ENCODE results near the gene ISG20L2. TPM values are rescaled to one million over a fixed set of nuclear protein-coding genes. Genes with fewer than 3 reads are reported as not detected.

ISG20L2 gene
- total RNA-seq, 1 experiment from 2014 or later = 18.4 TPM

DNA sequence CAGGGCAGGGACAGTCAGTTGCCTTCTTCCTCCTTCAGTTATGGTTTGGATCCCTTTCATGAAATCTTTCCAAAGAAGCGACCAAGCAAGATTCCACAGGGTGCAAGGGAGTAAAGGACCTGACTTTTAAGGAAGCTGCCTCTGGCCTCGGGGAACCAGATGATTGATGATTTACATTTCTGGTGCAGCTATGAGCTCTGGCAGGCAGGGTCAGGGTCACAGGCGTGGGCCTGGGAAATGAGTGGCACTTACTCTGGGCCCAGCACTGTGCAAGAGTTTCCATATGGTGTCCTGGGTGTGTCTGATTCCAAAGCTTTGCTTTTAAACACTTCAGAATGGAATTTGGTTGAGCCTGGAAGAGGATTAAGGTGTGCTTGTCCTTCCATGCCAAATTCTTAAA lies 15.9 kb downstream of the ISG20L2 start:
- Histone ChIP-seq H3K9ac (ENCODE audit: low read length) (no peak overlapping the region), H4K20me1 (ENCODE audit: insufficient read depth, low read depth, low read length) (no peaks in the 10 kb centered on the region), H3K4me1 (ENCODE audit: low read length) (no peaks in the 10 kb centered on the region), H3K4me3 (ENCODE audit: low read length) (no peak overlapping the region), H3K4me2 (ENCODE audit: low read depth, low read length, poor library complexity, severe bottlenecking) (no peak overlapping the region), H3K36me3 (ENCODE audit: insufficient read depth, low read length) (no peaks in the 10 kb centered on the region), H2AFZ (ENCODE audit: low read length) (no peak overlapping the region), H3K27ac (ENCODE audit: low read length) (no peak overlapping the region), H3K27me3 (ENCODE audit: low read length) (no peaks in the 10 kb centered on the region), H3K79me2 (ENCODE audit: low read length) (no peaks in the 10 kb centered on the region), H3K9me3 (ENCODE audit: low read length) (no peaks in the 10 kb centered on the region), H3K9me2 (replicated peaks; ENCODE audit: insufficient read depth, low read length) (no peaks in the 10 kb centered on the region)
- no peak for DNase-seq

DNA sequence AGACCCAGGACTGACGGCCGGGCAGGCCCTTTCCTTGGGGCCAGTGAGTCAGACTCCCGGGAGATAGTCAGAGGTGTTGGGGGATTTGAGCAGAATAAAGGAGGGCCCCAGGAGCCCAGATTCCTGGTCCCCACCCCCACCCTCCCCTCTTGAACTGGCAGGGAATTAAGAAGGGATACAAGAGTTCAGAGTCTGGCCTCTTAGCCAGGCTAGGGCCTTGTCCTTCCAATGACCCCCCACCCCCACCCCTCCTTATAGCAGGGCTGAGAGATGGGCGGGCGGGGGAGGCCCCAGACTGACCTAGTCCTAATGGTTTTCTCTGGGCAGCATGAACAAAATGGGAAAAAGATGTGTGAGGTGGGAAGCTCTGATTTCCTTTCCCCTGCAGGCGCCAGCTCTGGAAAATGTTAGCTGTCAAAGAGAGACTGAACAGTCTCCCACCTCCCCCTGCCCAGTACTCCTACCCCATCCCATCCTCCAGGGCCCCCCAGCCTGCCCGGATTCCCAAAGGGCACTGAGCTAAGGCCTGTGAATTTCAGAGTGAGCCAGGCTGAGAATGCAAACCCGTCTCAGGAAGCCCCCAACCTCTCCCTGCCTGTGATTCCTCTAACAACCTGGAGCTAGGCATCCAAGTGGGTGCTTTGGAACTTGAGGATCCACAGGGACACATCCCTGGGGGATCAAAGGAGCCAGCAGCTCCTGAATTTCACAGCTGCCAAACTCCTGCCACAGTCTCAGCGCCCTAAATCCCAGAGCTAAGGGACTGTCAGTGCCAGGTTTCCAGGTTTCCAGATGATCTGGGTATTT lies 17.4 kb downstream of the ISG20L2 start:
- Histone ChIP-seq H3K4me3 (ENCODE audit: low read length) (no peak overlapping the region), H4K20me1 (ENCODE audit: insufficient read depth, low read depth, low read length) (no peaks in the 10 kb centered on the region), H2AFZ (ENCODE audit: low read length) (no peak overlapping the region), H3K9me2 (replicated peaks; ENCODE audit: insufficient read depth, low read length) (no peaks in the 10 kb centered on the region), H3K4me1 (ENCODE audit: low read length) (peaks cover 10% of the 10 kb centered on the region), H3K79me2 (ENCODE audit: low read length) (no peaks in the 10 kb centered on the region), H3K4me2 (ENCODE audit: low read depth, low read length, poor library complexity, severe bottlenecking) (no peak overlapping the region), H3K36me3 (ENCODE audit: insufficient read depth, low read length) (no peaks in the 10 kb centered on the region), H3K27me3 (ENCODE audit: low read length) (no peaks in the 10 kb centered on the region), H3K9me3 (ENCODE audit: low read length) (no peaks in the 10 kb centered on the region), H3K9ac (ENCODE audit: low read length) (no peak overlapping the region), H3K27ac (ENCODE audit: low read length) (no peak overlapping the region)
- no peak for DNase-seq

DNA sequence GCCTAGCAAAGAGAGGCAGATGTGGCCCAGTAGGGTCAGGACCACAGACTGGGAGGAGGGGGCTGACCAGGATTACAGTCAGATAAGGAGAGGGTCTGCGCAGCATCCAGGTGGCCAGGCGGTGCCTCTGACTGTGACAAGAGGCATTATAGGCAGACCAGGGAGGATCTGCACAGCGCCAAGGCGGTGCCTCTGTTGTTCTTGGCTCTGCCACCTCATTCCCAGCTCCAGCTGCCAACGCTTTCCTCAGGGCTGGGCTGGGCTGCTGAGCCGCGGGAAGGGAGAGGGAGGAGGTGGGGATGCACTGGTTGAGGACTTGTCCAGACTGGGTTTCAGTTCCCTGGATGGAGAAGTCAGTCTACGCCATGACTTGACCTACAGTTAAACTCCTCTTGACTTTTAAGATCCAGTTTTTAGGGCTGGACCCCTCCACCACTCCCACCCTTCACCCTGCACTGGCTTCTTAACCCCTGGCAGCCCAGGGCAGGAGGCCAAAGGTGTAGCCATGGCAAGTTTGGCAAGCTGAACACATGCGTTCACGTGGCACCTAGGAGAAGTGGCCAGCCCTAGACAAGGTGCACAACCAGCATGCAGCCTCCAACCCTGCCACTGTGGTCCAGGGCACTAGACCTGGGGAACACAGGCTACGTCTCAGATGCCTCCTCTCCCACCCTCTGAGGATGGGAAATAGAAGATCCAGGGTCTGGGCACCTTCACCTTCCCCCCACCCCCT lies 18.6 kb downstream of the ISG20L2 start:
- Histone ChIP-seq H3K4me2 (ENCODE audit: low read depth, low read length, poor library complexity, severe bottlenecking) (no peak overlapping the region), H2AFZ (ENCODE audit: low read length) (no peak overlapping the region), H3K27me3 (ENCODE audit: low read length) (no peaks in the 10 kb centered on the region), H4K20me1 (ENCODE audit: insufficient read depth, low read depth, low read length) (no peaks in the 10 kb centered on the region), H3K9ac (ENCODE audit: low read length) (no peak overlapping the region), H3K36me3 (ENCODE audit: insufficient read depth, low read length) (no peaks in the 10 kb centered on the region), H3K79me2 (ENCODE audit: low read length) (no peaks in the 10 kb centered on the region), H3K9me2 (replicated peaks; ENCODE audit: insufficient read depth, low read length) (no peaks in the 10 kb centered on the region), H3K4me3 (ENCODE audit: low read length) (no peak overlapping the region), H3K4me1 (ENCODE audit: low read length) (peaks cover 17% of the 10 kb centered on the region), H3K27ac (ENCODE audit: low read length) (no peak overlapping the region), H3K9me3 (ENCODE audit: low read length) (no peaks in the 10 kb centered on the region)
- DNase-seq = no peak

DNA sequence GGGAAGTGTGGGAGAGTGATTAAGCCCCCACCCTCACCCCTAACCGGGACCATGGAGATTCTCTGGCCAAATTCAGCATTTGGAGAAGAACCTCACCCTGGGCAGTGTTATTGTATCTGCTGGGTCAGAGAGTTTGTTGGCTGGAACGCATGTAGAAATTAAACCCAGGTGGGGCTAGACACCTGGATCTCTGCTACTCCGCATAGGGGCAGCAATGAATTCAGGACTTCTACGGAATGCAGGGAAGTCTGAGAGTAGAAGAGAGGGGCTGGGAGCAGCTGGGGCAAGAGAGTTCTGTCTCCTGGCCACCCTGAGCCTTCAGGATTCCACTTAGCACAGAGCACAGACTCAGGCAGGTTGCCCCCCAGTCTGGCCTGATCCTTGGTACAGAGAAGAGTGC lies 19.5 kb downstream of the ISG20L2 start:
- H3K4me2 ChIP-seq (ENCODE audit: low read depth, low read length, poor library complexity, severe bottlenecking) = no peak overlapping the region
- no peaks in the 10 kb centered on the region for H3K27me3 ChIP-seq (ENCODE audit: low read length)
- no peak overlapping the region for H3K27ac ChIP-seq (ENCODE audit: low read length)
- 0 out of 2 replicates have a peak, but pooled peaks cover 5% of the 10 kb centered on the region for H4K20me1 ChIP-seq (ENCODE audit: insufficient read depth, low read depth, low read length)
- H3K9me3 ChIP-seq (ENCODE audit: low read length) = no peaks in the 10 kb centered on the region
- H3K79me2 ChIP-seq (ENCODE audit: low read length) = no peaks in the 10 kb centered on the region
- DNase-seq = no peak
- H3K36me3 ChIP-seq (ENCODE audit: insufficient read depth, low read length) = no peaks in the 10 kb centered on the region
- H3K4me1 ChIP-seq (ENCODE audit: low read length) = peaks cover 17% of the 10 kb centered on the region
- no peak overlapping the region for H2AFZ ChIP-seq (ENCODE audit: low read length)
- no peaks in the 10 kb centered on the region for H3K9me2 ChIP-seq (replicated peaks; ENCODE audit: insufficient read depth, low read length)
- H3K4me3 ChIP-seq (ENCODE audit: low read length) = no peak overlapping the region
- H3K9ac ChIP-seq (ENCODE audit: low read length) = no peak overlapping the region

DNA sequence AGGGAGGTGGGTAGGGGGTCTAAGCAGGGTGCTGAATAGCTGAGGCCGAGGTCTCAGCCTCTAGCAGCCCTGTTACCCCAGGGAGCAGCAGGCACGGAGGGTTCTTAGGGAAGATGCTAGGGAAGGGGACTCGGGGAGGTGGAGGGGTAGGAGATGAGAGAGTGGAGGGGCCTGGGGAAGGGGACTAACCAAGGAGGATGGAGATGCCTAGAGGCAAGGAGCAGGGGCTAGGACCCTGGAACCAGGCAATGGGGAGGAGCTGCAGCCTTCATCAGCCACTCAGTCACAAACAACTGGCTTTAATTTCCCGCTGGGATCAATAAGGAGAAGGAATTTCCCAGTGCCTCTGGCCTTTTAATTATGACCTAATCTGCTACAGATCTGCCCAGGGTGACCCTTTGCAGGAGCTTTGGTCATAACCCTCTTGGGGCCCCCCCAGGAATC lies 20.3 kb downstream of the ISG20L2 start:
- Histone ChIP-seq H3K4me1 (ENCODE audit: low read length) (peaks cover 17% of the 10 kb centered on the region), H3K9me2 (replicated peaks; ENCODE audit: insufficient read depth, low read length) (no peaks in the 10 kb centered on the region), H3K36me3 (ENCODE audit: insufficient read depth, low read length) (no peaks in the 10 kb centered on the region), H3K9me3 (ENCODE audit: low read length) (no peaks in the 10 kb centered on the region), H4K20me1 (ENCODE audit: insufficient read depth, low read depth, low read length) (0 out of 2 replicates have a peak, but pooled peaks cover 5% of the 10 kb centered on the region), H3K4me2 (ENCODE audit: low read depth, low read length, poor library complexity, severe bottlenecking) (no peak overlapping the region), H3K4me3 (ENCODE audit: low read length) (no peak overlapping the region), H2AFZ (ENCODE audit: low read length) (no peak overlapping the region), H3K9ac (ENCODE audit: low read length) (no peak overlapping the region), H3K27me3 (ENCODE audit: low read length) (no peaks in the 10 kb centered on the region), H3K27ac (ENCODE audit: low read length) (no peak overlapping the region), H3K79me2 (ENCODE audit: low read length) (no peaks in the 10 kb centered on the region)
- no peak for DNase-seq

DNA sequence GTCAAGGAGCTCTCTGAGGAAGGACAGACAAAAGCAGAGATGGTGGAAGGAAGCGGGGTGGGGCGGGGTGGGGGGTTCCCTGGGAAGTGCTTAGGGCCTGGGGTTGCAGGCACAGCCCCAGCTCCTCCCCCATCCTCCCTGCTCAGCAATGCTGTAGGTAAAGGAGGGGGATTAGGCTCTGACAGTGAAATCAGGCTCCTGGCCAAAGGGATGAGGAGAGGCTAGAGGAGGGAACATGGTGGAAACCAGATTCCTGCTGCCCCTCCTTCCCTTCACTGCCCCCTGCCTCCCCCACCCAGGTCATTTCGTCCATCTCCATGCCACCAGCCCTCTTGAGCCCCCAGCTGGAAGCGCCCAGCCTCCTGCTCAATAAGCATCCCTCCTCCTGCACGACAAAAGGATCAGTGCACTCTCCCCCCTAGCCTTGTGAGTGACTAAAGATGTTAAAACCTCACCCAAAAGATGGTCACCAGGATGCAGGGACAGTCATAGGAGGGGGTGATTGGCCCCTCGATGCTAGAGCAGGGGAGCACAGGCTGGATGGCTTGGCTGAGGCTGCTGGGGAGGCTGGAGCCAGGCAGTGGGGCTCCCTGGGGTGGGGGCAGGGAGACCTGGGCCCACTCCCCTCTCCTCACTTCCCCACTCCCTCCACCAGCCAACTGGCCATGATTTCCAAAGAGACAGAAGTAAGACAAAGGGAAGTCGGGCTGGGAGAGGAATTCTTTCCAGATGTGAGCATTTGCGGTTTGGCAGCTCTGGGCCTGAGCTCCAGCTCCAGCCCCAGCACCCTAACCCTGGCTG lies 20.9 kb downstream of the ISG20L2 start:
- Histone ChIP-seq H2AFZ (ENCODE audit: low read length) (no peak overlapping the region), H3K4me1 (ENCODE audit: low read length) (peaks cover 17% of the 10 kb centered on the region), H3K79me2 (ENCODE audit: low read length) (no peaks in the 10 kb centered on the region), H4K20me1 (ENCODE audit: insufficient read depth, low read depth, low read length) (0 out of 2 replicates have a peak, but pooled peaks cover 5% of the 10 kb centered on the region), H3K9ac (ENCODE audit: low read length) (no peak overlapping the region; the same call in 1 of the 2 replicates), H3K36me3 (ENCODE audit: insufficient read depth, low read length) (no peaks in the 10 kb centered on the region), H3K9me3 (ENCODE audit: low read length) (no peaks in the 10 kb centered on the region), H3K27me3 (ENCODE audit: low read length) (no peaks in the 10 kb centered on the region), H3K27ac (ENCODE audit: low read length) (no peak overlapping the region), H3K4me2 (ENCODE audit: low read depth, low read length, poor library complexity, severe bottlenecking) (peak overlapping the region; percentile 98), H3K4me3 (ENCODE audit: low read length) (no peak overlapping the region), H3K9me2 (replicated peaks; ENCODE audit: insufficient read depth, low read length) (no peaks in the 10 kb centered on the region)
- no peak for DNase-seq

DNA sequence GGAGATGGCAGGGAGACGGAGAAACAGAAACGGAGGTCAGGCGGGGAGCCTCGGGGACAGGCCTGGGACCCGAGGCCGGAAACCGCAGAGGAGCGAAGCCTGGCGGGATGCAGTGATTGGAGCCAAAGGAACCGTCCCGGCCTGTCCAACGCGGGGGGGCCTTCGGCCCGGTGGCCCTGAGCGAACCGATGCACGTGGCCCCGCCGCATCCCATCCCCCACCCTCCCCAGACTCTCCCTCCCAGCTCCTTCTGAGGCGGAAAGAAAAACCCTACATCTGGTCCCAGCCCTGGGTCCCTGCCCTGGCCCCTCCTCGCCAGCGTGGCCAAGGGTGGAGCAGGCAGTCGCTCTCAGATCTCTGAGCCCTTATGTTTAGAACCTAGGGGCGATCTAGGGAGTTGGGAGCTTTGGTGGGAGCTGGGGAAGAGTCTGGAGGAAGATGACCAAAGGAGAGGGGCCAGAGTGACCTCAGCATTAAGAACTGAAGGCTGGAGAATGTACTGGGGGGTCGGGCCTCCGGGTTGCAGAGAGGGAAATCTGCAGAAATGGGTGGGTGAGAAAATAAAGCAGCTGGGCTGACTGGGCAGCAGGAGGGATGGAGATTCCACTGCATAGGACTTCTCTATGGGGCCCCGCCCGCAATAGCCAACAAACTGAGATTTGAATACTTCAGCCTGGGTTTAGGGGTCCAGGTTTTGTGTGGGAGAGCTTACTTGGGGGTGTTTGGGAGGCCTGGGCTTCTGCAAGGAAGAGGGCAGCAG lies 21.7 kb downstream of the ISG20L2 start:
- H3K9me3 ChIP-seq (ENCODE audit: low read length) = no peaks in the 10 kb centered on the region
- H3K4me1 ChIP-seq (ENCODE audit: low read length) = peaks cover 17% of the 10 kb centered on the region
- no peaks in the 10 kb centered on the region for H3K27me3 ChIP-seq (ENCODE audit: low read length)
- peak; percentile 60 for DNase-seq
- H4K20me1 ChIP-seq (ENCODE audit: insufficient read depth, low read depth, low read length) = 0 out of 2 replicates have a peak, but pooled peaks cover 5% of the 10 kb centered on the region
- no peak overlapping the region for H3K27ac ChIP-seq (ENCODE audit: low read length)
- H3K4me3 ChIP-seq (ENCODE audit: low read length) = peak overlapping the region; percentile 71
- H3K79me2 ChIP-seq (ENCODE audit: low read length) = no peaks in the 10 kb centered on the region
- peak overlapping the region; percentile 70 for H3K9ac ChIP-seq (ENCODE audit: low read length)
- H3K4me2 ChIP-seq (ENCODE audit: low read depth, low read length, poor library complexity, severe bottlenecking) = peak overlapping the region; percentile 98
- no peaks in the 10 kb centered on the region for H3K9me2 ChIP-seq (replicated peaks; ENCODE audit: insufficient read depth, low read length)
- no peaks in the 10 kb centered on the region for H3K36me3 ChIP-seq (ENCODE audit: insufficient read depth, low read length)
- H2AFZ ChIP-seq (ENCODE audit: low read length) = peak overlapping the region; percentile 75; the same call in 1 of the 2 replicates

All from Karpas-422 (cell line).